WERI-Rb-1 (cell line): ENCODE data around the gene FIG4.

Experiments
- DNase-seq: peaks from one replicate; pipeline ENCODE4 v3.0.0-alpha.2; 2020
- H3K27ac ChIP-seq: fragments of 250-450 bp; sonication (Bioruptor Pico); 2 replicates; pipeline ENCODE4 v1.5.1; 2020; ENCODE audit warnings: mild to moderate bottlenecking, moderate library complexity
- H3K27me3 ChIP-seq: fragments of 250-450 bp; sonication (Bioruptor Pico); 2 replicates; pipeline ENCODE4 v1.5.1; 2021; ENCODE audit warnings: mild to moderate bottlenecking, low read depth, moderate library complexity; ENCODE audit not compliant: insufficient read depth, severe bottlenecking
- H3K36me3 ChIP-seq: fragments of 250-450 bp; sonication (Bioruptor Pico); 2 replicates; pipeline ENCODE4 v1.5.1; 2020; ENCODE audit warnings: mild to moderate bottlenecking, moderate library complexity
- H3K4me3 ChIP-seq: 2 replicates; pipeline ENCODE4 v1.5.1; 2011; ENCODE audit warnings: low read depth, mild to moderate bottlenecking, control low read depth, low read length
- H3K9me3 ChIP-seq: fragments of 250-450 bp; sonication (Bioruptor Pico); 2 replicates; pipeline ENCODE4 v1.5.1; 2021; ENCODE audit warnings: mild to moderate bottlenecking, moderate library complexity; ENCODE audit not compliant: severe bottlenecking
- TF ChIP-seq, protein P1 (sequence below): IDR thresholded peaks from 2 replicates; pipeline ENCODE4 v1.5.1; 2011; ENCODE audit warnings: low read depth, mild to moderate bottlenecking, control low read depth, inconsistent platforms, low read length

The FIG4 gene

DNA sequence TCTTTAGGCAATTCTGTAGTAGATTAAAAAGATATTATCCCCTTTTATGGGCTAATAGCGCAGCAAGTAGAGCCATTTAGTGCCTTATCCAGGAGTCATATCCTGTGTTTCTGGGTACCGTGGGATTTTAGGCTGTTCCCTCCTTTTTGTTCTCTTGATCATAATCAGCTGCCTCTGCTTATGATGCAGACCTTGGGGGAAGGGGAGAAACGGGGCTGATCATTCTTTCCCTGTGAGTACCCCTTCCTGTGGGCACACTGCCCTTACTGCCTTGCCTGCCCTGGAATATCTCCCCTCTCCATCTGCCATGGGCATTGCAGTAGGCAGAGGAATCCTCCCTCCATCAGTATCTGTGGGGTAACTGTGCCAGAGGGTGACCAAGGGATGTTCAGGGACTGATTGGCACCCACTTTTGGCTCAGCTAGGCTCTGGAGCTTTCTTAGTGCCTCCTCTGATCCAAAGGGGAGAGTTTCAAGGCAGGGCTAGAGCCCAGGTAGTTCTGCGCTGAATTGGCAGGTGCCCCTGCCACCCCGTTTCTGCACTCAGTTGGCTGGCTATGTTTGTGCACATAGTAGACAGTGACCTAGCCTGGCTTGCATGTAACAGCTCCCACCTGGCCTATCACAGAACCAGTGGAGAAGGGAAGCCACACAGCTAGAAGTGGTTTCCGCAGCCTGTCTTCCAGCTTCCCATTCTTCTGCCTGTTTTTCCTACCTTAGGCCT lies 103.3 kb downstream of the FIG4 start:
- Histone ChIP-seq H3K36me3 (no peaks in the 10 kb centered on the region), H3K27ac (no peak overlapping the region), H3K9me3 (no peaks in the 10 kb centered on the region), H3K4me3 (no peak overlapping the region), H3K27me3 (no peaks in the 10 kb centered on the region)
- DNase-seq, result no peak
- TF ChIP-seq, protein P1, sequence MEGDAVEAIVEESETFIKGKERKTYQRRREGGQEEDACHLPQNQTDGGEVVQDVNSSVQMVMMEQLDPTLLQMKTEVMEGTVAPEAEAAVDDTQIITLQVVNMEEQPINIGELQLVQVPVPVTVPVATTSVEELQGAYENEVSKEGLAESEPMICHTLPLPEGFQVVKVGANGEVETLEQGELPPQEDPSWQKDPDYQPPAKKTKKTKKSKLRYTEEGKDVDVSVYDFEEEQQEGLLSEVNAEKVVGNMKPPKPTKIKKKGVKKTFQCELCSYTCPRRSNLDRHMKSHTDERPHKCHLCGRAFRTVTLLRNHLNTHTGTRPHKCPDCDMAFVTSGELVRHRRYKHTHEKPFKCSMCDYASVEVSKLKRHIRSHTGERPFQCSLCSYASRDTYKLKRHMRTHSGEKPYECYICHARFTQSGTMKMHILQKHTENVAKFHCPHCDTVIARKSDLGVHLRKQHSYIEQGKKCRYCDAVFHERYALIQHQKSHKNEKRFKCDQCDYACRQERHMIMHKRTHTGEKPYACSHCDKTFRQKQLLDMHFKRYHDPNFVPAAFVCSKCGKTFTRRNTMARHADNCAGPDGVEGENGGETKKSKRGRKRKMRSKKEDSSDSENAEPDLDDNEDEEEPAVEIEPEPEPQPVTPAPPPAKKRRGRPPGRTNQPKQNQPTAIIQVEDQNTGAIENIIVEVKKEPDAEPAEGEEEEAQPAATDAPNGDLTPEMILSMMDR, result no peak

DNA sequence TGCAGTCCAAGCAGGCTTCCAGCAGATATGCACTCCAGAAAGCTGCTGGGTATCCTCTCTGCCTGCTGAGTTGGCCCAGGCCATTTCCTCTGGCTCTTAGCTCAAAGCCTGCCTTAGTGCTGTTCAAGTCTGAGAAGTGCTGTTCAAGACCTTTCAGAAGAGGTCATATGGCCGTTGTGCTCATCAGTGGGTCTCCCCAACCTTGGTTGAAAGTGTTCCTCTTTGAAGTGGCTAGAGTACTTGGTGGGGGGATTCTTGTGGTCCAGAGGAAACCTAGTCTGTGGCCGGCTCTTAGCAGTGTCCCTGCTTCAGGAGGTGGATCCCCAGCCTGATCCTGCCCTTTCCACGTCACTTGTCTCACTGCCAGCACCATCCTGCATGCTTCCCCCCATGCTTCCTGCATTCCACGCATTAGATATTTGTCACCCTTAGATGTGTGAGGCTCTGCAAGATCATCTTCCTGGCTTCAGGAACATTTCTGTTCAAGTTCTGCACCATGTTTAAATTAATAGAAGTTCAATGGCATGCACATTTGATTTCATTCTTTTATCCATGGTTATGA lies 105.0 kb downstream of the FIG4 start:
- Histone ChIP-seq H3K27me3 (no peaks in the 10 kb centered on the region), H3K36me3 (no peaks in the 10 kb centered on the region), H3K9me3 (no peaks in the 10 kb centered on the region), H3K4me3 (no peak overlapping the region), H3K27ac (no peak overlapping the region)
- DNase-seq, result no peak
- TF ChIP-seq, protein P1, result no peak

DNA sequence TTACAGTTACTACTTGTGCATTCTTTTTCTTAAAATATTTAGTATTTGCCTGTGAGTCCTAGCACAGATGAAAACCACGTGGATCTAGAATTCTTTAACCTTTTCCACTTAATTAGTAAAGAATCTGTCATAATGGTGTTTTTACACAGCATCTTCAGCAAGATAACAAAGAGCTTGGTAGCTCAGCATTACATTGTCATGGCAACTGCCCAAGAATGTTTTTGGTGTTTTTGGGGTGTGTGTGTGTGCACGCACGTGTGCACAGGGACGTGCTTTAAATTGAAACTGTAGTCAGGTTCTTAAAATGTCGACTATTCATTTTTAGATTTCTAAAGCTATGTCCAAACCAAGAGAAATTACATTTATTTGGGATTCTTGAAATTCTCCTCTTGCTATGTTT lies 108.0 kb downstream of the FIG4 start:
- Histone ChIP-seq H3K36me3 (no peaks in the 10 kb centered on the region), H3K27ac (no peak overlapping the region), H3K9me3 (no peaks in the 10 kb centered on the region), H3K4me3 (no peak overlapping the region), H3K27me3 (no peaks in the 10 kb centered on the region)
- DNase-seq, result no peak
- TF ChIP-seq, protein P1, result no peak

DNA sequence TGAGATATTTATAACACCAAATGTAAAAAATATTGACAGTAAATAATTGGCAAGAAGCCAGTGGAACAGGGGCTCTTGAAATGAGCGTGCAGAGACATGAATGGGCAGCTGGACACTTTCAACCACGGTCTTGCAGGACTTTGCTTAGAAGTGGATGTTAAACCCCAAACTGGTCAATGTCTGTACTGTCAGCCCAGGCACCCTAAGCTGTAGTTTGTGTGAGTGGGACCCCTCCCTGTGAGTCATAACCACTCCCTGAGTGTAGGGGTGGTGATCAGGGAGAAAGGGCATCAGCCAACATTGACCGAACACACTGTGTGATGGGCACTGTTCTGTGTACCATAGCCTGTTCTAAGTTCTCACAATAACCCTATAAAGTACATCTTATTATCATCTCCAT lies 108.6 kb downstream of the FIG4 start:
- H3K27me3 ChIP-seq, result no peaks in the 10 kb centered on the region

DNA sequence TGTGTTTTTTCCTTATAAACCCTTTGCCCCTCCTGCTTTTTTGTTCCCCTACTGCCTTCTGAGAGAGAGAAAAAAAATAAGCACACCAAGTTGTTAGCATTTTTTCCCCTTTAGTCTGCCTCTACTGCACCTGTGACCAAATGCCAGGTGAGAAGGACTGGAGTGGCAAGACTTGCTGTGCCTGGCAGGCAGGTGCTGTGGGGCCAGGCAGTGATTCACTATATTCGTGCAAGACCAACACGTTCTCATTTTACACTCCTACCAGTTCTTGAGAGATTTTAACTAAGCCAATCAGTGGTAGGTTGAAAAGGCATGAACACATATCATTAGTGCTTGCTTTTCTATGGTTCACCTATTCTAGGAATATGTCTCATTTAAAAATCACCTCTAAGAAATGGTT lies 109.7 kb downstream of the FIG4 start:
- Histone ChIP-seq H3K27me3 (no peaks in the 10 kb centered on the region), H3K9me3 (no peaks in the 10 kb centered on the region), H3K27ac (no peak overlapping the region), H3K4me3 (no peak overlapping the region), H3K36me3 (no peaks in the 10 kb centered on the region)
- no peak for DNase-seq
- TF ChIP-seq, protein P1, result no peak

More for the DNA sequence above, 108.6 kb downstream of the FIG4 start:
- H3K36me3 ChIP-seq, result no peaks in the 10 kb centered on the region
- TF ChIP-seq, protein P1, result no peak
- H3K27ac ChIP-seq, result no peak overlapping the region
- no peaks in the 10 kb centered on the region for H3K9me3 ChIP-seq
- H3K4me3 ChIP-seq, result no peak overlapping the region
- DNase-seq, result no peak

DNA sequence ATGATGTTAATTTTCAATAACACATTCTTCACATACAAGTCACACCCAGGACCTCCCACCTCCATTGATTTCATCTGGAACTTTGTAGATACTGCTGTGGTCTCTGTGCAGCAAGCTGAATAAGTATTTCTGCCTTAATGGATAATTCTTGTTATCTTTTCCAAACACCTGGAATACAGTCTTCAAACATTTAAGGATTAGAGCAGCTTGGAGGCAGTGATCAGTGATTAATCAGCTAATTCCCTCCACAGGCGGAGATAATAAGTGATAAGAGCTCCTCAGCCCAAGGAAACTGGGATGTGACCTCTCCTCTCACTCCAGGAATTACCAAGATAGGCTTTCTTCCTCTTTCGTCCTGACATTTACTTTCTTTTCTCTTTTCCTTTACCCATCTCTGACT lies 110.7 kb downstream of the FIG4 start:
- no peaks in the 10 kb centered on the region for H3K36me3 ChIP-seq
- no peak overlapping the region for H3K4me3 ChIP-seq
- DNase-seq, result no peak
- no peaks in the 10 kb centered on the region for H3K9me3 ChIP-seq
- TF ChIP-seq, protein P1, result no peak
- H3K27me3 ChIP-seq, result no peaks in the 10 kb centered on the region
- H3K27ac ChIP-seq, result no peak overlapping the region
